ENCODE data around the gene ZC3H8. TPM values are rescaled to one million over a fixed set of nuclear protein-coding genes. Genes with fewer than 3 reads are reported as not detected.
A peak's percentile ranks its signal among the peaks of the same experiment; 100 is the strongest.

ZC3H8 gene
- total and polyA plus RNA-seq, 2 donors (not counting 3 experiments of a cell fraction or from before 2014, with no cell fraction given) = 0.95 to 7.1 TPM

DNA sequence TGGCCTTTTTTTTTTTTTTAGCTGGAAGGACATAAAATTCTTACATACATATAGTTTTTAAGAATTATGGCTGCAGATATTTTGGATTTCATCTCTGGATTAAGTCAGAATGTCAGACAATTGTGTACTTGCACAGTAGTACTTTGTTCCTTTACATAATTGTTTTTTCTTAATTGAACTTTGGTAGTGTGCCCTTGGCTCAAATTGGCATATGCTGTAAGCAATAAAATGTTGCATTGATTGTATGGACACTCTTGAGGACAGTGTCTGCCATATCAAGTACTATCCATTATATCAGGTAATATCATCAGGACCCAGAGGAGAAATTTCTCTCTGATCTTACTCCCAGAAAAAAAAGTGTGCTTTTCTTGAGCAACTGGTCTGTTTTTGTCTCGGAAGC is 35.8 kb upstream of the ZC3H8 start:
- no peak for FAIRE-seq
- peaks cover 12% of the 10 kb centered on the region for H3K4me1 ChIP-seq (ENCODE audit: control insufficient read depth, extremely low read depth, insufficient read depth, low read length)
- no TSS peak for BruUV-seq (replicated peaks)
- H3K9me1 ChIP-seq (replicated peaks; ENCODE audit: control insufficient read depth, extremely low read depth, insufficient read depth, low read length) = no peaks in the 10 kb centered on the region
- ChIA-PET POLR2A (no interaction called here), CTCF (no interaction called here)
- no peak overlapping the region for H3K4me3 ChIP-seq (replicated peaks in 1 of 3; ENCODE audit: insufficient read depth in 1 of 3, low read depth in 1 of 3, low read length in 3 of 3)
- H3K4me2 ChIP-seq (ENCODE audit: insufficient read depth, low read length) = peak overlapping the region; percentile 17
- H3K27ac ChIP-seq (ENCODE audit: insufficient read depth, low read depth, low read length) = no peak overlapping the region
- no peak overlapping the region for H3K9ac ChIP-seq (replicated peaks; ENCODE audit: extremely low read depth, insufficient read depth, low read length)
- dilution Hi-C loops (cut with MboI; ENCODE audit: extremely low pct_ligation_motif_present, low sequenced_read_pairs) (no loop called here), intact Hi-C loops (cut with micrococcal nuclease) (no loop called here)
- no peak for TF ChIP-seq FOS (IDR thresholded peaks at IDR 0.05; ENCODE audit: borderline replicate concordance, insufficient read depth, low read length)
- no peak for TF ChIP-seq POLR2A (IDR thresholded peaks at IDR 0.05; ENCODE audit: low read depth, low read length)
- no peak for TF ChIP-seq GATA2 (IDR thresholded peaks at IDR 0.05; ENCODE audit: insufficient read depth, insufficient read length, low read depth, low read length)
- no peak for TF ChIP-seq JUN (IDR thresholded peaks at IDR 0.05; ENCODE audit: borderline replicate concordance, insufficient read depth, insufficient read length, low read depth)
- TF ChIP-seq MYC (IDR thresholded peaks at IDR 0.05; ENCODE audit: low read depth, low read length) = no peak
- TF ChIP-seq, protein P1, sequence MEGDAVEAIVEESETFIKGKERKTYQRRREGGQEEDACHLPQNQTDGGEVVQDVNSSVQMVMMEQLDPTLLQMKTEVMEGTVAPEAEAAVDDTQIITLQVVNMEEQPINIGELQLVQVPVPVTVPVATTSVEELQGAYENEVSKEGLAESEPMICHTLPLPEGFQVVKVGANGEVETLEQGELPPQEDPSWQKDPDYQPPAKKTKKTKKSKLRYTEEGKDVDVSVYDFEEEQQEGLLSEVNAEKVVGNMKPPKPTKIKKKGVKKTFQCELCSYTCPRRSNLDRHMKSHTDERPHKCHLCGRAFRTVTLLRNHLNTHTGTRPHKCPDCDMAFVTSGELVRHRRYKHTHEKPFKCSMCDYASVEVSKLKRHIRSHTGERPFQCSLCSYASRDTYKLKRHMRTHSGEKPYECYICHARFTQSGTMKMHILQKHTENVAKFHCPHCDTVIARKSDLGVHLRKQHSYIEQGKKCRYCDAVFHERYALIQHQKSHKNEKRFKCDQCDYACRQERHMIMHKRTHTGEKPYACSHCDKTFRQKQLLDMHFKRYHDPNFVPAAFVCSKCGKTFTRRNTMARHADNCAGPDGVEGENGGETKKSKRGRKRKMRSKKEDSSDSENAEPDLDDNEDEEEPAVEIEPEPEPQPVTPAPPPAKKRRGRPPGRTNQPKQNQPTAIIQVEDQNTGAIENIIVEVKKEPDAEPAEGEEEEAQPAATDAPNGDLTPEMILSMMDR (IDR thresholded peaks at IDR 0.05; ENCODE audit: extremely low read depth in 1 of 2, insufficient read depth in 1 of 2, low read depth in 1 of 2, low read length in 2 of 2) = no peak
- TF ChIP-seq EZH2 (IDR thresholded peaks at IDR 0.05; ENCODE audit: borderline replicate concordance, low read depth, low read length, severe bottlenecking) = no peak
- no peak for TF ChIP-seq POLR2AphosphoS5 (IDR thresholded peaks at IDR 0.05; ENCODE audit: insufficient read depth, low read depth, low read length)
- no peaks in the 10 kb centered on the region for H3K36me3 ChIP-seq (ENCODE audit: control insufficient read depth in 2 of 2, extremely low read depth in 1 of 2, insufficient read depth in 2 of 2, low read length in 2 of 2)
- H3K79me2 ChIP-seq (ENCODE audit: control insufficient read depth, insufficient read depth, low read length) = no peaks in the 10 kb centered on the region
- H2AFZ ChIP-seq (ENCODE audit: low read depth, low read length) = no peak overlapping the region
- H3K9me3 ChIP-seq (replicated peaks; ENCODE audit: control insufficient read depth, insufficient read depth, low read length) = no peaks in the 10 kb centered on the region
- no peaks in the 10 kb centered on the region for H4K20me1 ChIP-seq (replicated peaks; ENCODE audit: control insufficient read depth, extremely low read depth, insufficient read depth, low read length)
- no peak for DNase-seq (ENCODE audit: low read depth, low spot score)
- H3K27me3 ChIP-seq (ENCODE audit: control insufficient read depth in 2 of 2, insufficient read depth in 2 of 2, low read length in 2 of 2) = no peaks in the 10 kb centered on the region
